ENCODE measurements around the gene KCNMA1.

Gene KCNMA1

DNA sequence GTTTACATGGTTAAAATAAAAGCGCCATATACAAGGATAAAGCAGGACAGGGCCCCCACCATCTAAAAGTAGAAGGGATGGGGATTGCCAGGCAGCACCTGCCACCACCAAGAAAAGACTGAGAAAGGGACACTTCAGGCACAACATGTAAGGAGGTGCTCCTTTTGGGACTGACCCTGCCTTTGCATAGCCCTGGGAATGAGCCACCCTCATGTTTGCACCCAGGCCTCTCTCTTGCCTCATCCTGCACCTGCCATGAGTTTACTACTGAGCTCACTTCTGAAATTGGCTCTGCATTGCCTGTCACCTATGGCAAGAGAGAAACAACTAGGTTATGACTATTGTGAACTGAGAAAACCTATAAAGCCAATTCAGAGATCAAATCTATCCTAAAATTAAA lies 489.7 kb downstream of the KCNMA1 start:
- H3K36me3 ChIP-seq, result no peaks in the 10 kb centered on the region
- H3K27ac ChIP-seq, result no peak overlapping the region
- H3K4me2 ChIP-seq, result no peak overlapping the region
- H3K4me1 ChIP-seq, result no peaks in the 10 kb centered on the region
- H3K27me3 ChIP-seq, result no peaks in the 10 kb centered on the region
- peaks cover 0 to 55% (median 0%) of the 10 kb centered on the region in 11 experiments; a peak in 1 of 22 replicates for H4K20me1 ChIP-seq
- no peak for TF ChIP-seq Cebpa-rat (IDR thresholded peaks at IDR 0.05)
- H3K9ac ChIP-seq, result no peak overlapping the region
- H3K9me3 ChIP-seq (replicated peaks in 1 of 11), result no peaks in the 10 kb centered on the region
- H3K4me3 ChIP-seq, result no peak overlapping the region

GRCh38 chr10:77146712-77147336 lies 490.8 kb downstream of the KCNMA1 start:
- Histone ChIP-seq H4K20me1 (peaks cover 0 to 50% (median 0%) of the 10 kb centered on the region in 11 experiments; a peak in 1 of 22 replicates), H3K36me3 (no peaks in the 10 kb centered on the region), H3K9me3 (replicated peaks in 1 of 11) (no peaks in the 10 kb centered on the region), H3K4me2 (no peak overlapping the region), H3K4me3 (no peak overlapping the region), H3K27me3 (no peaks in the 10 kb centered on the region), H3K9ac (no peak overlapping the region), H3K4me1 (no peaks in the 10 kb centered on the region), H3K27ac (no peak overlapping the region)
- TF ChIP-seq Cebpa-rat (IDR thresholded peaks at IDR 0.05), result no peak

- Histone ChIP-seq H3K9me3 (replicated peaks in 1 of 11) (no peaks in the 10 kb centered on the region), H3K4me3 (no peak overlapping the region), H4K20me1 (peaks cover 0 to 57% (median 0%) of the 10 kb centered on the region in 11 experiments; a peak in 1 of 22 replicates), H3K9ac (no peak overlapping the region), H3K36me3 (no peaks in the 10 kb centered on the region), H3K4me1 (no peaks in the 10 kb centered on the region), H3K4me2 (no peak overlapping the region), H3K27ac (no peak overlapping the region), H3K27me3 (no peaks in the 10 kb centered on the region)
- TF ChIP-seq Cebpa-rat (IDR thresholded peaks at IDR 0.05), result no peak
These were observed 493.0 kb downstream of the KCNMA1 start for GRCh38 chr10:77144656-77145055.

DNA sequence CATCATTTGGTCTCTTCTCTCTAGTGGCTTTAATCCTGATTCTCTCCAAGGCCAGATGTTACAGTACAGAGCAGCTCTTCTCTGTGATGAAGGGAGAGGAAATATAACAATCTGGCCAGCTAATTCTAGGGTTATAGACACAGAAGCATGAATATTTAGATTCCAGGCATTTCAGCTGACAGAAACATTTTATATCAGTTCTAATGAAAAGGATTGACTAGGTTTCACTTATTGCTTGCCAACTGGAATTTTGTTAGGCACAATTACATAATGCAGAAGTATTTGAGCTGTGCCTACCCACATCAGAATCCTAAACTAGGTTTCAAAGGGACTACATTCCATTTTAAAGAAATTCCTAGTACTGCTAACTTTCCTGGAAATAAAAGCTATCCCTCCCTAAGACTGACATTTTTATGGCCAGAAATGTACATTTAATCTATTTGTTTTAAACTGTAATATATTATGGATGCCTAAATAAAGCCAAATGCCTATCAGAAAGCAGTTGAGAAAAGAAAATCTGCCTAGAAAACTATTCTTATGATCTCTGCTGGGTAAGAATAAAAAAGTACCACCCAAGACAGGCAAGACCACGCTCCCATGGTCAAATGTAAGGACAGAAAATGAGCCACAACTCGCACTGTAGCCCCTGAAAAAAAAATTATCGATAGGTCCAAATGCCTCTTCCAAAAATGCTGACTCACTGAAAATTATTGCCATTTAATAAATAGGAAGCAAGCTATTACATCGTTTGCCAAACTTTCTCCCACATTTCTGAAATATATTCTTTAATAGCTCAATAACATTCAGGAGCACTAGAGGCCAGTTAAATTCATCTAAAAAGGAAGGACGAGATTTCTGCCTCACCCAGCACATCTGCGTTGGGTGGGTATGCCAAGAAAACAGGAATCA lies 498.1 kb downstream of the KCNMA1 start:
- no peaks in the 10 kb centered on the region for H3K36me3 ChIP-seq
- H3K9ac ChIP-seq, result no peak overlapping the region
- no peak overlapping the region for H3K4me3 ChIP-seq
- no peak for TF ChIP-seq Cebpa-rat (IDR thresholded peaks at IDR 0.05)
- H3K9me3 ChIP-seq (replicated peaks in 1 of 11), result no peaks in the 10 kb centered on the region
- H3K4me2 ChIP-seq, result no peak overlapping the region
- peaks cover 0 to 71% (median 0%) of the 10 kb centered on the region in 11 experiments; a peak in 2 of 22 replicates for H4K20me1 ChIP-seq
- no peaks in the 10 kb centered on the region for H3K4me1 ChIP-seq
- H3K27ac ChIP-seq, result no peak overlapping the region
- no peaks in the 10 kb centered on the region for H3K27me3 ChIP-seq

GRCh38 chr10:77138541-77138940 lies 499.1 kb downstream of the KCNMA1 start:
- no peaks in the 10 kb centered on the region for H3K36me3 ChIP-seq
- no peak for TF ChIP-seq Cebpa-rat (IDR thresholded peaks at IDR 0.05)
- no peaks in the 10 kb centered on the region for H3K9me3 ChIP-seq (replicated peaks in 1 of 11)
- no peaks in the 10 kb centered on the region for H3K4me1 ChIP-seq
- H3K27me3 ChIP-seq, result no peaks in the 10 kb centered on the region
- H3K4me3 ChIP-seq, result no peak overlapping the region
- H4K20me1 ChIP-seq, result peaks cover 0 to 65% (median 0%) of the 10 kb centered on the region in 11 experiments; a peak in 2 of 22 replicates
- no peak overlapping the region for H3K27ac ChIP-seq
- H3K9ac ChIP-seq, result no peak overlapping the region
- H3K4me2 ChIP-seq, result no peak overlapping the region

DNA sequence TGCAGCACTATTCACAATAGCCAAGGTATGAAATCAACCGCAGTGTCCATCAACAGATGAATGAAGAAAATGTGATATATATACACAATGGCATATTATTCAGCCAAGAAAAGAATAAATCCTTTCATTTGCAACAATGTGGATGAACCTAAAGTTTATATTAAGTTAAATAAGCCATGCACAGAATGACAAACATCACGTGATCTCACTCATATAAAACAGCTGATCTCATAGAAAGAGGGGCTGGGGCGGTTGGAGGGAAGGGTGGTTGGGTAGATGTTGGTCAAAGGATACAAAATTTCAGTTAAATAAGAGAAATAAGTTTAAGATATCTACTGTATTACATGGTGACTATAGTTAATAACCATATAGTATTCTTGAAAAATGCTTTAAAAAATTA lies 502.1 kb downstream of the KCNMA1 start:
- no peak overlapping the region for H3K9ac ChIP-seq
- no peak overlapping the region for H3K4me2 ChIP-seq
- H3K4me3 ChIP-seq, result no peak overlapping the region
- peaks cover 0 to 75% (median 0%) of the 10 kb centered on the region in 11 experiments; a peak in 2 of 22 replicates for H4K20me1 ChIP-seq
- TF ChIP-seq Cebpa-rat (IDR thresholded peaks at IDR 0.05), result no peak
- no peak overlapping the region for H3K27ac ChIP-seq
- H3K4me1 ChIP-seq, result no peaks in the 10 kb centered on the region
- H3K27me3 ChIP-seq, result no peaks in the 10 kb centered on the region
- no peaks in the 10 kb centered on the region for H3K9me3 ChIP-seq (replicated peaks in 1 of 11)
- no peaks in the 10 kb centered on the region for H3K36me3 ChIP-seq

GRCh38 chr10:77131214-77131613 lies 506.4 kb downstream of the KCNMA1 start:
- H3K4me3 ChIP-seq, result no peak overlapping the region
- H3K4me2 ChIP-seq, result no peak overlapping the region
- TF ChIP-seq Cebpa-rat (IDR thresholded peaks at IDR 0.05), result no peak

DNA sequence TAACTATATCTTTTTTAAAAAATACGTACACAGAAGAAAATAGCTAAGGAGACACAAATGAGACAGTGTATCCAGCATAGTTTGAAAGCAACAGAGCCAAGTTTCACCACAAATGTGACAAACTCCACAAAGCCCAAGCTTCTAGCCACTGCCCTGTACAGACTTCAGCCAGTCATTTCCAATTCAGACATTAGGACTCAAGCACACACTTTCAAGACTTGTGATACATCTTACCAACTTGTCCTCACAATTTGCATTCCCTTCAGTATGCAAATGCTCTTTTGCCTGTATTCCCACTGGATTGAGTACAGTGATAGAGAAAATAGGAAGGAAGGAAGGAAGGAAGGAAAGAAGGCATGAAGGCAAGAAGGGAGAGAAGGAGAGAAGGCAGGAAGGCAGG lies 510.4 kb downstream of the KCNMA1 start:
- peaks cover 0 to 82% (median 0%) of the 10 kb centered on the region in 11 experiments; a peak in 2 of 22 replicates for H4K20me1 ChIP-seq
- no peaks in the 10 kb centered on the region for H3K27me3 ChIP-seq
- no peak overlapping the region for H3K9ac ChIP-seq
- no peak overlapping the region for H3K4me2 ChIP-seq
- peaks cover 0 to 9% (median 0%) of the 10 kb centered on the region in 11 experiments; a peak in 1 of 22 replicates for H3K9me3 ChIP-seq (replicated peaks in 1 of 11)
- no peak for TF ChIP-seq Cebpa-rat (IDR thresholded peaks at IDR 0.05)
- no peaks in the 10 kb centered on the region for H3K4me1 ChIP-seq
- no peak overlapping the region for H3K4me3 ChIP-seq
- H3K27ac ChIP-seq, result no peak overlapping the region
- H3K36me3 ChIP-seq, result no peaks in the 10 kb centered on the region

More at GRCh38 chr10:77131214-77131613, 506.4 kb downstream of the KCNMA1 start:
- no peaks in the 10 kb centered on the region for H3K4me1 ChIP-seq
- no peaks in the 10 kb centered on the region for H3K9me3 ChIP-seq (replicated peaks in 1 of 11)
- peaks cover 0 to 74% (median 0%) of the 10 kb centered on the region in 11 experiments; a peak in 2 of 22 replicates for H4K20me1 ChIP-seq
- no peaks in the 10 kb centered on the region for H3K36me3 ChIP-seq
- H3K27me3 ChIP-seq, result no peaks in the 10 kb centered on the region
- no peak overlapping the region for H3K27ac ChIP-seq
- no peak overlapping the region for H3K9ac ChIP-seq

DNA sequence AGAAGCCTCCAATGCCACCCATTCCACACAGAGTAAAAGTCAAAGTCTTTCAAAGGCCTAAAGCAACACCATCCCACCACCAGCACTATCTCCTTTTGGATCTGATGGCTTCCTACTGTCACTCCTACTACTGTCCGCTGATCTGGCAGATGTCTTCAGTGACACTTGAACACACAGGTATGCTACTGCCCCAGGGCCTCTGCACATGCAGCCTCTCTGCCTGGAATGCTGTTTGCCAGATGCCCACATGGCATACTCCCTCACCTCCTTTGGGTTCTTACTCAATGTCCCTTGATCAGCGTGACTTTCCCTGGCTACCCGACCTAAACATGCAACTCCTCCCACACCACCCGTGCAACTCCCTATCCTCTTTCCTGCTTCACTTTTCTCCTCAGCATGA lies 512.4 kb downstream of the KCNMA1 start:
- TF ChIP-seq Cebpa-rat (IDR thresholded peaks at IDR 0.05), result no peak
- no peak overlapping the region for H3K9ac ChIP-seq
- H3K9me3 ChIP-seq (replicated peaks in 1 of 11), result peaks cover 0 to 9% (median 0%) of the 10 kb centered on the region in 11 experiments; a peak in 1 of 22 replicates
- peaks cover 0 to 72% (median 0%) of the 10 kb centered on the region in 11 experiments; a peak in 2 of 22 replicates for H4K20me1 ChIP-seq
- no peak overlapping the region for H3K4me2 ChIP-seq
- no peaks in the 10 kb centered on the region for H3K4me1 ChIP-seq
- H3K27me3 ChIP-seq, result no peaks in the 10 kb centered on the region
- H3K36me3 ChIP-seq, result no peaks in the 10 kb centered on the region; a peak in 1 of 22 replicates
- H3K27ac ChIP-seq, result no peak overlapping the region
- H3K4me3 ChIP-seq, result no peak overlapping the region

Measured in BLaER1 treated with 17β-estradiol and CSF1 and Interleukin-3, amounts not matched to agents 10 nM and 100 nM (cell line).